HepG2 (cell line): ENCODE data around the gene SRC. TPM values are rescaled to one million over a fixed set of nuclear protein-coding genes. Genes with fewer than 3 reads are reported as not detected.
A peak's percentile ranks its signal among the peaks of the same experiment; 100 is the strongest.

Experiments
- ATF1 ChIP-seq: IDR thresholded peaks from 2 replicates; pipeline ENCODE4 v1.6.1; 2016; ENCODE audit warnings: mild to moderate bottlenecking, control low read depth
- FOXO1 ChIP-seq: sonication (generic); formaldehyde crosslinking; IDR thresholded peaks from 2 replicates; pipeline ENCODE4 v1.4.0; 2020; ENCODE audit warnings: missing genetic modification reagents
- GATAD2A ChIP-seq: IDR thresholded peaks from 2 replicates; pipeline ENCODE4 v1.6.1; 2016
- HDAC6 ChIP-seq: fragments of 200-600 bp; sonication (generic); IDR thresholded peaks from 2 replicates; pipeline ENCODE4 v1.7.0; 2017; ENCODE audit warnings: mild to moderate bottlenecking, antibody characterized with exemption, low read length, low read depth
- MAZ ChIP-seq, 2 experiments: sonication (generic) in 1 of 2; formaldehyde crosslinking in 1 of 2; IDR thresholded peaks; 2 replicates each; pipeline versions ENCODE4 v1.5.0 to v1.6.1; 2012 to 2020; ENCODE audit warnings: low read depth in 2 of 2, mild to moderate bottlenecking in 2 of 2, borderline replicate concordance in 1 of 2, improper control_type of control experiment in 1 of 2, low read length in 1 of 2, missing genetic modification reagents in 1 of 2, moderate library complexity in 1 of 2
- RARA ChIP-seq: IDR thresholded peaks from 2 replicates; pipeline ENCODE4 v1.6.1; 2016; ENCODE audit warnings: missing genetic modification reagents, missing compliant biosample characterization
- SRSF1 ChIP-seq: fragments of 200-400 bp; formaldehyde crosslinking; optimal IDR thresholded peaks from 2 replicates; pipeline ENCODE3; 2017; ENCODE audit warnings: mild to moderate bottlenecking, low read depth, low read length, moderate library complexity
- TRIM24 ChIP-seq: sonication (generic); formaldehyde crosslinking; IDR thresholded peaks from 2 replicates; pipeline ENCODE4 v1.8.0; 2022; ENCODE audit warnings: mild to moderate bottlenecking, missing genetic modification reagents
- U2AF1 ChIP-seq: fragments of 200-400 bp; formaldehyde crosslinking; optimal IDR thresholded peaks from 2 replicates; pipeline ENCODE3; 2017; ENCODE audit warnings: mild to moderate bottlenecking, low read depth, low read length
- ZBTB38 ChIP-seq: sonication (generic); formaldehyde crosslinking; IDR thresholded peaks from 2 replicates; pipeline ENCODE4 v1.5.1; 2020; ENCODE audit warnings: mild to moderate bottlenecking, missing genetic modification reagents
- ZFP36 ChIP-seq: fragments of 150-350 bp; IDR thresholded peaks from 2 replicates; pipeline ENCODE4 v1.6.1; 2018; ENCODE audit warnings: borderline replicate concordance, low read length, low read depth; ENCODE audit not compliant: partially characterized antibody
- ZNF18 ChIP-seq: sonication (generic); formaldehyde crosslinking; IDR thresholded peaks from 2 replicates; pipeline ENCODE4 v1.8.0; 2022; ENCODE audit warnings: mild to moderate bottlenecking, missing genetic modification reagents; ENCODE audit not compliant: insufficient replicate concordance
- ZNF547 ChIP-seq: sonication (generic); formaldehyde crosslinking; IDR thresholded peaks from 2 replicates; pipeline ENCODE4 v1.5.1; 2020; ENCODE audit warnings: mild to moderate bottlenecking, missing genetic modification reagents
- ZNF660 ChIP-seq: sonication (generic); formaldehyde crosslinking; IDR thresholded peaks from 2 replicates; pipeline ENCODE4 v1.5.1; 2020; ENCODE audit warnings: mild to moderate bottlenecking, low read depth, missing genetic modification reagents, borderline replicate concordance
- polyA plus RNA-seq, 8 experiments: library from polyadenylated mRNA; depleted of rRNA in 3 of 8; stranded (reverse) in 7 of 8; unstranded in 1 of 8; fragments of >200 nt; fragmentation: Illumina TruSeq in 4 of 8; extraction: Trizol in 4 of 8; gene quantifications; 2 replicates each; pipeline versions ENCODE4 v1.2.1 to v1.2.3, GENCODE V29; 2011 to 2016; ENCODE audit warnings: low read depth in 4 of 8, missing spikeins in 1 of 8, mixed read lengths in 1 of 8; ENCODE audit not compliant: insufficient read depth in 1 of 8
- total RNA-seq, 5 experiments: library from RNA; depleted of rRNA; stranded (reverse); fragments of >200 nt; fragmentation: Illumina TruSeq; extraction: Trizol; gene quantifications; 2 replicates each; pipeline ENCODE4 v1.2.3, GENCODE V29; 2016; ENCODE audit warnings: low read depth in 1 of 5
- TF ChIP-seq, protein P1 (sequence below): sonication (generic); formaldehyde crosslinking; IDR thresholded peaks from 2 replicates; pipeline ENCODE4 v1.4.0; 2020; ENCODE audit warnings: missing genetic modification reagents, mild to moderate bottlenecking, borderline replicate concordance
- TF ChIP-seq, protein P2 (sequence below): sonication (generic); formaldehyde crosslinking; IDR thresholded peaks from 2 replicates; pipeline ENCODE4 v1.4.0; 2020; ENCODE audit warnings: low read depth, mild to moderate bottlenecking, missing genetic modification reagents
- TF ChIP-seq, protein P3 (sequence below): IDR thresholded peaks from 2 replicates; pipeline ENCODE4 v1.6.1; 2016; ENCODE audit warnings: low read depth, borderline replicate concordance
- TF ChIP-seq, protein P4 (sequence below): sonication (generic); formaldehyde crosslinking; IDR thresholded peaks from 2 replicates; pipeline ENCODE4 v1.4.0; 2020; ENCODE audit warnings: mild to moderate bottlenecking, low read depth, missing genetic modification reagents

The SRC gene
- total and polyA plus RNA-seq, 2 of the 13 experiments (the other 11 are each of a cell fraction or from before 2014, with no cell fraction given): 54.7 to 192 TPM

- TF ChIP-seq ZNF18 (no peak), GATAD2A (CRISPR knock-in tag) (peak; percentile 90), ATF1 (CRISPR knock-in tag) (0 out of 2 replicates have a peak, but pooled peaks have one; percentile 27), ZNF660 (CRISPR knock-in tag) (no peak), ZNF547 (CRISPR knock-in tag) (0 out of 2 replicates have a peak, but pooled peaks have one; percentile 9), ZBTB38 (CRISPR knock-in tag) (0 out of 2 replicates have a peak, but pooled peaks have one; percentile 17), RARA (CRISPR knock-in tag) (peak; percentile 39; the same call in 1 of the 2 replicates), TRIM24 (CRISPR knock-in tag) (no peak), SRSF1 (no peak), U2AF1 (peak; percentile 91), ZFP36 (peak; percentile 98), HDAC6 (no peak), MAZ (IDR thresholded peaks at IDR 0.05; ENCODE audit: borderline replicate concordance, low read depth, low read length) (0 out of 2 replicates have a peak, but pooled peaks have one; percentile 25), MAZ (CRISPR knock-in tag; IDR thresholded peaks at IDR 0.05; ENCODE audit: low read depth) (no peak; the same call in 1 of the 2 replicates), FOXO1 (CRISPR knock-in tag) (peak; percentile 50; the same call in 1 of the 2 replicates)
- TF ChIP-seq, protein P1, sequence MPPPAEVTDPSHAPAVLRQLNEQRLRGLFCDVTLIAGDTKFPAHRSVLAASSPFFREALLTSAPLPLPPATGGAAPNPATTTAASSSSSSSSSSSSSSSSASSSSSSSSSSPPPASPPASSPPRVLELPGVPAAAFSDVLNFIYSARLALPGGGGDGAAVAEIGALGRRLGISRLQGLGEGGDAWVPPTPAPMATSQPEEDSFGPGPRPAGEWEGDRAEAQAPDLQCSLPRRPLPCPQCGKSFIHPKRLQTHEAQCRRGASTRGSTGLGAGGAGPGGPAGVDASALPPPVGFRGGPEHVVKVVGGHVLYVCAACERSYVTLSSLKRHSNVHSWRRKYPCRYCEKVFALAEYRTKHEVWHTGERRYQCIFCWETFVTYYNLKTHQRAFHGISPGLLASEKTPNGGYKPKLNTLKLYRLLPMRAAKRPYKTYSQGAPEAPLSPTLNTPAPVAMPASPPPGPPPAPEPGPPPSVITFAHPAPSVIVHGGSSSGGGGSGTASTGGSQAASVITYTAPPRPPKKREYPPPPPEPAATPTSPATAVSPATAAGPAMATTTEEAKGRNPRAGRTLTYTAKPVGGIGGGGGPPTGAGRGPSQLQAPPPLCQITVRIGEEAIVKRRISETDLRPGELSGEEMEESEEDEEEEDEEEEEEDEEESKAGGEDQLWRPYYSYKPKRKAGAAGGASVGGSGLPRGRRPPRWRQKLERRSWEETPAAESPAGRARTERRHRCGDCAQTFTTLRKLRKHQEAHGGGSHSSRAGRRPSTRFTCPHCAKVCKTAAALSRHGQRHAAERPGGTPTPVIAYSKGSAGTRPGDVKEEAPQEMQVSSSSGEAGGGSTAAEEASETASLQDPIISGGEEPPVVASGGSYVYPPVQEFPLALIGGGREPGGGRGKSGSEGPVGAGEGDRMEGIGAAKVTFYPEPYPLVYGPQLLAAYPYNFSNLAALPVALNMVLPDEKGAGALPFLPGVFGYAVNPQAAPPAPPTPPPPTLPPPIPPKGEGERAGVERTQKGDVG (CRISPR knock-in tag): peak; percentile 85; the same call in 1 of the 2 replicates
- TF ChIP-seq, protein P2, sequence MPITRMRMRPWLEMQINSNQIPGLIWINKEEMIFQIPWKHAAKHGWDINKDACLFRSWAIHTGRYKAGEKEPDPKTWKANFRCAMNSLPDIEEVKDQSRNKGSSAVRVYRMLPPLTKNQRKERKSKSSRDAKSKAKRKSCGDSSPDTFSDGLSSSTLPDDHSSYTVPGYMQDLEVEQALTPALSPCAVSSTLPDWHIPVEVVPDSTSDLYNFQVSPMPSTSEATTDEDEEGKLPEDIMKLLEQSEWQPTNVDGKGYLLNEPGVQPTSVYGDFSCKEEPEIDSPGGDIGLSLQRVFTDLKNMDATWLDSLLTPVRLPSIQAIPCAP (CRISPR knock-in tag): no peak
- TF ChIP-seq, protein P3, sequence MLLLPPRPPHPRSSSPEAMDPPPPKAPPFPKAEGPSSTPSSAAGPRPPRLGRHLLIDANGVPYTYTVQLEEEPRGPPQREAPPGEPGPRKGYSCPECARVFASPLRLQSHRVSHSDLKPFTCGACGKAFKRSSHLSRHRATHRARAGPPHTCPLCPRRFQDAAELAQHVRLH (CRISPR knock-in tag): 0 out of 2 replicates have a peak, but pooled peaks have one; percentile 27
- TF ChIP-seq, protein P4, sequence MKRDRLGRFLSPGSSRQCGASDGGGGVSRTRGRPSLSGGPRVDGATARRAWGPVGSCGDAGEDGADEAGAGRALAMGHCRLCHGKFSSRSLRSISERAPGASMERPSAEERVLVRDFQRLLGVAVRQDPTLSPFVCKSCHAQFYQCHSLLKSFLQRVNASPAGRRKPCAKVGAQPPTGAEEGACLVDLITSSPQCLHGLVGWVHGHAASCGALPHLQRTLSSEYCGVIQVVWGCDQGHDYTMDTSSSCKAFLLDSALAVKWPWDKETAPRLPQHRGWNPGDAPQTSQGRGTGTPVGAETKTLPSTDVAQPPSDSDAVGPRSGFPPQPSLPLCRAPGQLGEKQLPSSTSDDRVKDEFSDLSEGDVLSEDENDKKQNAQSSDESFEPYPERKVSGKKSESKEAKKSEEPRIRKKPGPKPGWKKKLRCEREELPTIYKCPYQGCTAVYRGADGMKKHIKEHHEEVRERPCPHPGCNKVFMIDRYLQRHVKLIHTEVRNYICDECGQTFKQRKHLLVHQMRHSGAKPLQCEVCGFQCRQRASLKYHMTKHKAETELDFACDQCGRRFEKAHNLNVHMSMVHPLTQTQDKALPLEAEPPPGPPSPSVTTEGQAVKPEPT: no peak
Measured at GRCh38 chr20:37379967-37380828, 34.3 kb downstream of the SRC start (continued).
